Peyer's patch (tissue), 4 donors: Measurements from ENCODE around the gene SDE2. TPM values are rescaled to one million over a fixed set of nuclear protein-coding genes. Genes with fewer than 3 reads are reported as not detected.

ENCODE experiments used
- DNase-seq, 3 donors: peaks; one replicate each; pipeline ENCODE4 v3.0.0-alpha.2; 2017 to 2019
- H3K27ac ChIP-seq, 4 donors: fragments of 200-600 bp; sonication (generic); one replicate each; pipeline ENCODE4 v1.5.1; 2016 to 2019
- H3K27me3 ChIP-seq, 2 donors: fragments of 200-600 bp; sonication (generic); one replicate each; pipeline ENCODE4 v1.5.1; 2019
- H3K36me3 ChIP-seq, 3 donors: fragments of 200-600 bp; sonication (generic); one replicate each; pipeline ENCODE4 v1.5.1; 2016 to 2019
- H3K4me1 ChIP-seq, 4 donors: fragments of 200-600 bp; sonication (generic); one replicate each; pipeline ENCODE4 v1.5.1; 2016 to 2019
- H3K4me3 ChIP-seq, 4 donors: fragments of 200-600 bp; sonication (generic); 1 replicate in 3 of 4; 2 replicates in 1 of 4; pipeline ENCODE4 v1.5.1; 2016 to 2019; ENCODE audit warnings: mild to moderate bottlenecking in 1 of 4
- H3K9me3 ChIP-seq, 4 donors: fragments of 200-600 bp; sonication (generic); one replicate each; pipeline ENCODE4 v1.5.1; 2016 to 2019; ENCODE audit warnings: mild to moderate bottlenecking in 1 of 4
- CTCF ChIP-seq, 6 experiments: fragments of 450-650 bp in 4 of 6; fragments of 200-600 bp in 2 of 6; sonication (generic) in 1 of 6; IDR thresholded peaks; one replicate each; pipeline ENCODE4 v1.5.1; 2017 to 2019; ENCODE audit warnings: antibody characterized with exemption in 6 of 6, mild to moderate bottlenecking in 3 of 6, moderate library complexity in 1 of 6
- POLR2A ChIP-seq, 2 donors: fragments of 450-650 bp; IDR thresholded peaks; one replicate each; pipeline ENCODE4 v1.5.1; 2017; ENCODE audit warnings: antibody characterized with exemption in 2 of 2, mild to moderate bottlenecking in 2 of 2, moderate library complexity in 2 of 2
- total RNA-seq, 4 donors: library from RNA; depleted of rRNA; stranded (reverse); fragments of >200 nt; gene quantifications; one replicate each; pipeline ENCODE4 v1.1.0, GENCODE V29; 2016

SDE2 gene
- total RNA-seq, 4 donors from 2014 or later = 10.9 to 22.3 (median 15.8) TPM

GRCh38 chr1:225949041-225949440, 50.1 kb downstream of the SDE2 start:
- Histone ChIP-seq H3K4me1 (peaks cover 0 to 3% (median 0%) of the 10 kb centered on the region in 4 donors), H3K4me3 (no peak overlapping the region), H3K27me3 (no peaks in the 10 kb centered on the region), H3K9me3 (no peaks in the 10 kb centered on the region), H3K27ac (no peak overlapping the region), H3K36me3 (no peaks in the 10 kb centered on the region)
- DNase-seq = no peak
- no peak for TF ChIP-seq CTCF (IDR thresholded peaks at IDR 0.05)
- no peak for TF ChIP-seq POLR2A (IDR thresholded peaks at IDR 0.05)

- no peaks in the 10 kb centered on the region for H3K36me3 ChIP-seq
- no peak overlapping the region for H3K4me3 ChIP-seq
- no peak for DNase-seq
- TF ChIP-seq CTCF (IDR thresholded peaks at IDR 0.05) (no peak), POLR2A (IDR thresholded peaks at IDR 0.05) (no peak)
- no peak overlapping the region for H3K27ac ChIP-seq
- H3K4me1 ChIP-seq = peaks cover 0 to 3% (median 0%) of the 10 kb centered on the region in 4 donors
- H3K9me3 ChIP-seq = no peaks in the 10 kb centered on the region
- no peaks in the 10 kb centered on the region for H3K27me3 ChIP-seq
These were observed 52.3 kb downstream of the SDE2 start for GRCh38 chr1:225946803-225947202.

- H3K9me3 ChIP-seq = no peaks in the 10 kb centered on the region
- TF ChIP-seq CTCF (IDR thresholded peaks at IDR 0.05) (no peak), POLR2A (IDR thresholded peaks at IDR 0.05) (no peak)
- H3K4me3 ChIP-seq = no peak overlapping the region
- H3K27ac ChIP-seq = no peak overlapping the region
- peaks cover 0 to 4% (median 2%) of the 10 kb centered on the region in 4 donors for H3K4me1 ChIP-seq
- no peak for DNase-seq
- no peaks in the 10 kb centered on the region for H3K36me3 ChIP-seq
- no peaks in the 10 kb centered on the region for H3K27me3 ChIP-seq
These were observed 53.0 kb downstream of the SDE2 start for GRCh38 chr1:225946082-225946620.

- Histone ChIP-seq H3K9me3 (no peaks in the 10 kb centered on the region), H3K36me3 (no peaks in the 10 kb centered on the region), H3K4me3 (no peak overlapping the region), H3K27me3 (no peaks in the 10 kb centered on the region), H3K4me1 (peaks cover 0 to 7% (median 2%) of the 10 kb centered on the region in 4 donors), H3K27ac (no peak overlapping the region)
- no peak for TF ChIP-seq POLR2A (IDR thresholded peaks at IDR 0.05)
- no peak for TF ChIP-seq CTCF (IDR thresholded peaks at IDR 0.05)
- no peak for DNase-seq
These were observed 53.6 kb downstream of the SDE2 start for GRCh38 chr1:225945564-225945963.

- no peaks in the 10 kb centered on the region for H3K36me3 ChIP-seq
- peak in 1 of 3 donors; percentile 24 for DNase-seq
- H3K27me3 ChIP-seq = no peaks in the 10 kb centered on the region
- TF ChIP-seq POLR2A (IDR thresholded peaks at IDR 0.05) = no peak
- TF ChIP-seq CTCF (IDR thresholded peaks at IDR 0.05) = no peak
- no peak overlapping the region for H3K4me3 ChIP-seq
- H3K27ac ChIP-seq = no peak overlapping the region
- no peaks in the 10 kb centered on the region for H3K9me3 ChIP-seq
- H3K4me1 ChIP-seq = peaks cover 0 to 7% (median 2%) of the 10 kb centered on the region in 4 donors
These were observed 54.2 kb downstream of the SDE2 start for GRCh38 chr1:225944951-225945350.

- H3K4me3 ChIP-seq = no peak overlapping the region
- no peak for TF ChIP-seq CTCF (IDR thresholded peaks at IDR 0.05)
- TF ChIP-seq POLR2A (IDR thresholded peaks at IDR 0.05) = no peak
- H3K27me3 ChIP-seq = no peaks in the 10 kb centered on the region
- no peak for DNase-seq
- peaks cover 0 to 7% (median 2%) of the 10 kb centered on the region in 4 donors for H3K4me1 ChIP-seq
- H3K36me3 ChIP-seq = no peaks in the 10 kb centered on the region
- H3K9me3 ChIP-seq = no peaks in the 10 kb centered on the region
- no peak overlapping the region for H3K27ac ChIP-seq
These were observed 54.8 kb downstream of the SDE2 start for GRCh38 chr1:225944387-225944786.
